H9 (cell line): ENCODE results near the gene PTCSC3. TPM values are rescaled to one million over a fixed set of nuclear protein-coding genes. Genes with fewer than 3 reads are reported as not detected.

Experiments
- DNase-seq: peaks from one replicate; pipeline ENCODE4 v3.0.0-alpha.2; 2017
- H2AFZ ChIP-seq: one replicate; pipeline ENCODE4 v1.6.1; 2013; ENCODE audit warnings: mild to moderate bottlenecking, low read length, control low read depth, moderate library complexity
- H2AK5ac ChIP-seq: 2 replicates; pipeline ENCODE4 v1.6.1; 2013; ENCODE audit warnings: low read length, control low read depth, mixed read lengths; ENCODE audit not compliant: insufficient read length
- H2BK120ac ChIP-seq: one replicate; pipeline ENCODE4 v1.6.1; 2013; ENCODE audit warnings: low read depth, mild to moderate bottlenecking, low read length, control low read depth, inconsistent platforms; ENCODE audit not compliant: poor library complexity, severe bottlenecking
- H2BK12ac ChIP-seq: 2 replicates; pipeline ENCODE4 v1.6.1; 2013; ENCODE audit warnings: low read length, control low read depth, mixed read lengths, low read depth; ENCODE audit not compliant: insufficient read length
- H2BK15ac ChIP-seq: 2 replicates; pipeline ENCODE4 v1.6.1; 2013; ENCODE audit warnings: low read depth, low read length, control low read depth
- H2BK20ac ChIP-seq: one replicate; pipeline ENCODE4 v1.6.1; 2013; ENCODE audit warnings: low read depth, mild to moderate bottlenecking, low read length, control low read depth, inconsistent platforms; ENCODE audit not compliant: poor library complexity, severe bottlenecking
- H2BK5ac ChIP-seq: 2 replicates; pipeline ENCODE4 v1.6.1; 2013; ENCODE audit warnings: low read length, control low read depth, mixed read lengths; ENCODE audit not compliant: insufficient read length
- H3K14ac ChIP-seq: 2 replicates; pipeline ENCODE4 v1.6.1; 2013; ENCODE audit warnings: low read length, control low read depth; ENCODE audit not compliant: insufficient read depth
- H3K18ac ChIP-seq: 2 replicates; pipeline ENCODE4 v1.6.1; 2013; ENCODE audit warnings: low read depth, mild to moderate bottlenecking, mixed read lengths, low read length, control low read depth; ENCODE audit not compliant: insufficient read length
- H3K23ac ChIP-seq: 2 replicates; pipeline ENCODE4 v1.6.1; 2013; ENCODE audit warnings: low read length, control low read depth, mixed read lengths, low read depth; ENCODE audit not compliant: insufficient read length
- H3K23me2 ChIP-seq: 2 replicates; pipeline ENCODE4 v1.6.1; 2013; ENCODE audit warnings: low read depth, mild to moderate bottlenecking, mixed read lengths, low read length, control low read depth; ENCODE audit not compliant: insufficient read length, poor library complexity, severe bottlenecking
- H3K27ac ChIP-seq: 2 replicates; pipeline ENCODE4 v1.5.1; 2013; ENCODE audit warnings: low read length, control low read depth, mixed read lengths, low read depth; ENCODE audit not compliant: insufficient read length
- H3K27me3 ChIP-seq: 2 replicates; pipeline ENCODE4 v1.6.1; 2013; ENCODE audit warnings: low read length, control low read depth, inconsistent platforms; ENCODE audit not compliant: insufficient read depth
- H3K4ac ChIP-seq: 2 replicates; pipeline ENCODE4 v1.6.1; 2013; ENCODE audit warnings: low read depth, mild to moderate bottlenecking, control low read depth, inconsistent platforms, low read length, moderate library complexity
- H3K4me1 ChIP-seq: 2 replicates; pipeline ENCODE4 v1.6.1; 2013; ENCODE audit warnings: low read length, control low read depth, inconsistent platforms; ENCODE audit not compliant: insufficient read depth
- H3K4me2 ChIP-seq: 2 replicates; pipeline ENCODE4 v1.6.1; 2013; ENCODE audit warnings: low read length, control low read depth, mixed read lengths; ENCODE audit not compliant: insufficient read length, insufficient read depth
- H3K56ac ChIP-seq: 2 replicates; pipeline ENCODE4 v1.6.1; 2013; ENCODE audit warnings: low read depth, mild to moderate bottlenecking, mixed read lengths, low read length, control low read depth; ENCODE audit not compliant: insufficient read length
- H3K79me1 ChIP-seq: 2 replicates; pipeline ENCODE4 v1.6.1; 2013; ENCODE audit warnings: low read depth, mild to moderate bottlenecking, moderate library complexity, low read length, control low read depth, inconsistent platforms; ENCODE audit not compliant: insufficient read depth, poor library complexity, severe bottlenecking
- H3K79me2 ChIP-seq: 2 replicates; pipeline ENCODE4 v1.6.1; 2013; ENCODE audit warnings: low read length, control low read depth, inconsistent platforms; ENCODE audit not compliant: insufficient read depth
- H3K9ac ChIP-seq: 2 replicates; pipeline ENCODE4 v1.6.1; 2013; ENCODE audit warnings: low read length, control low read depth, mixed read lengths; ENCODE audit not compliant: insufficient read length; ENCODE audit errors: extremely low read depth
- H3K9me3 ChIP-seq: one replicate; pipeline ENCODE4 v1.6.1; 2013; ENCODE audit warnings: low read depth, low read length, inconsistent platforms; ENCODE audit not compliant: control insufficient read depth
- H3T11ph ChIP-seq: one replicate; pipeline ENCODE4 v1.6.1; 2013; ENCODE audit warnings: mild to moderate bottlenecking, low read length, control low read depth, inconsistent platforms
- H4K20me1 ChIP-seq: one replicate; pipeline ENCODE4 v1.6.1; 2013; ENCODE audit not compliant: control insufficient read depth, insufficient read length, insufficient read depth
- H4K5ac ChIP-seq: 2 replicates; pipeline ENCODE4 v1.6.1; 2013; ENCODE audit warnings: low read depth, mild to moderate bottlenecking, mixed read lengths, low read length, control low read depth; ENCODE audit not compliant: insufficient read length
- H4K8ac ChIP-seq: replicated peaks from 2 replicates; pipeline ENCODE4 v1.6.1; 2013; ENCODE audit warnings: low read length, control low read depth, mixed read lengths, low read depth; ENCODE audit not compliant: insufficient read length
- H4K91ac ChIP-seq: 2 replicates; pipeline ENCODE4 v1.6.1; 2013; ENCODE audit warnings: low read depth, mild to moderate bottlenecking, moderate library complexity, mixed read lengths, low read length, control low read depth; ENCODE audit not compliant: insufficient read length
- H3K27ac Mint-ChIP-seq, 3 experiments: 2 replicates in 2 of 3; 3 replicates in 1 of 3; pipeline ENCODE4 v1.8.0; 2020 to 2021; ENCODE audit warnings: mixed read lengths in 3 of 3, mild to moderate bottlenecking in 1 of 3, moderate library complexity in 1 of 3
- H3K27me3 Mint-ChIP-seq: 2 replicates; pipeline ENCODE4 v1.8.0; 2021; ENCODE audit warnings: low read depth, mild to moderate bottlenecking, moderate library complexity, mixed read lengths
- H3K36me3 Mint-ChIP-seq, 3 experiments: 2 replicates in 2 of 3; 3 replicates in 1 of 3; pipeline ENCODE4 v1.8.0; 2020 to 2021; ENCODE audit warnings: low read depth in 3 of 3, mixed read lengths in 3 of 3; ENCODE audit not compliant: insufficient read depth in 1 of 3
- H3K4me1 Mint-ChIP-seq, 2 experiments: 2 replicates each; pipeline ENCODE4 v1.8.0; 2020; ENCODE audit warnings: mixed read lengths in 2 of 2
- H3K4me3 Mint-ChIP-seq, 2 experiments: 2 replicates in 1 of 2; 3 replicates in 1 of 2; pipeline ENCODE4 v1.8.0; 2020 to 2021; ENCODE audit warnings: mild to moderate bottlenecking in 2 of 2, mixed read lengths in 2 of 2, moderate library complexity in 1 of 2
- H3K9me3 Mint-ChIP-seq, 2 experiments: 2 replicates in 1 of 2; 3 replicates in 1 of 2; pipeline ENCODE4 v1.8.0; 2020; ENCODE audit warnings: mild to moderate bottlenecking in 2 of 2, mixed read lengths in 2 of 2, moderate library complexity in 1 of 2
- CTCF ChIP-seq: fragments of 200-600 bp; sonication (generic); conservative IDR thresholded peaks from 3 replicates; pipeline ENCODE4 v1.8.0; 2021; ENCODE audit warnings: antibody characterized with exemption, mild to moderate bottlenecking
- WGBS: extraction: QIAGEN DNeasy Blood & Tissue Kit; methylation state at CpG from one replicate; pipeline ENCODE4 v1.1.7; 2013; ENCODE audit warnings: missing lambda C conversion rate, low lambda C conversion rate, mixed read lengths; ENCODE audit not compliant: insufficient read length; ENCODE audit errors: extremely low coverage; 5-methylcytosine and 5-hydroxymethylcytosine counted together
- total RNA-seq: library from RNA; stranded (reverse); gene quantifications from 2 replicates; pipeline ENCODE4 v1.2.1, GENCODE V29; 2021

Gene PTCSC3
- total RNA-seq, 1 experiment from 2014 or later: not detected

- Histone ChIP-seq H2AK5ac (no peak overlapping the region), H4K8ac (no peak overlapping the region), H3T11ph (no peak overlapping the region), H3K79me1 (no peaks in the 10 kb centered on the region), H3K4me1 (no peaks in the 10 kb centered on the region), H3K9me3 (no peaks in the 10 kb centered on the region), H4K20me1 (no peaks in the 10 kb centered on the region), H3K9ac (no peak overlapping the region), H2BK12ac (no peak overlapping the region), H3K56ac (no peak overlapping the region), H2BK5ac (no peak overlapping the region), H2BK15ac (no peak overlapping the region), H3K27me3 (no peaks in the 10 kb centered on the region), H3K14ac (no peak overlapping the region), H3K4ac (no peak overlapping the region), H3K79me2 (no peaks in the 10 kb centered on the region), H4K5ac (no peak overlapping the region), H2AFZ (no peak overlapping the region), H3K4me2 (no peak overlapping the region), H3K18ac (no peak overlapping the region), H4K91ac (no peak overlapping the region), H3K27ac (no peak overlapping the region), H2BK20ac (no peak overlapping the region), H2BK120ac (no peak overlapping the region), H3K23ac (no peak overlapping the region), H3K23me2 (no peaks in the 10 kb centered on the region)
- DNase-seq: no peak
- peaks cover 4 to 5% of the 10 kb centered on the region in 2 experiments; a peak in 2 of 5 replicates for H3K9me3 Mint-ChIP-seq
- H3K4me3 Mint-ChIP-seq: no peak overlapping the region
- peaks cover 2% of the 10 kb centered on the region for H3K27me3 Mint-ChIP-seq
- TF ChIP-seq CTCF: peak; percentile 66
- H3K36me3 Mint-ChIP-seq: no peaks in the 10 kb centered on the region; a peak in 1 of 7 replicates
- H3K27ac Mint-ChIP-seq: no peak overlapping the region
- no CpG with 5 or more reads among the region's 1 CpG for WGBS
- H3K4me1 Mint-ChIP-seq: no peaks in the 10 kb centered on the region
Measured at GRCh38 chr14:36207500-36207899, 31.0 kb upstream of the PTCSC3 start.
